Amygdala (tissue), 56 donors: Measurements from ENCODE around the gene PIGQ.

Source experiments
- DNase-seq, 56 donors: peaks; one replicate each; lab custom pipeline; 2025; lab: John Stamatoyannopoulos, UW

Gene PIGQ

GRCh38 chr16:533391-534123 is 36.2 kb upstream of the PIGQ start:
- peak in 5 of 56 donors; percentile 8 to 50 (median 34) for DNase-seq

- DNase-seq = no peak
Measured at GRCh38 chr16:534135-534534, 35.6 kb upstream of the PIGQ start.

- DNase-seq = no peak
Measured at GRCh38 chr16:534856-535445, 34.8 kb upstream of the PIGQ start.

- DNase-seq = no peak
Measured at GRCh38 chr16:535446-536405, 34.0 kb upstream of the PIGQ start.

GRCh38 chr16:536746-537145 is 33.0 kb upstream of the PIGQ start:
- no peak for DNase-seq

- no peak for DNase-seq
Measured at GRCh38 chr16:537415-538335, 32.1 kb upstream of the PIGQ start.

GRCh38 chr16:539901-540530 is 29.8 kb upstream of the PIGQ start:
- DNase-seq = no peak

- no peak for DNase-seq
Measured at GRCh38 chr16:540645-541340, 29.0 kb upstream of the PIGQ start.

- DNase-seq = no peak
Measured at GRCh38 chr16:543301-544164, 26.2 kb upstream of the PIGQ start.

- no peak for DNase-seq
Measured at GRCh38 chr16:544517-544916, 25.3 kb upstream of the PIGQ start.

GRCh38 chr16:546909-547770 is 22.6 kb upstream of the PIGQ start:
- DNase-seq = peak in 18 of 56 donors; percentile 5 to 60 (median 29)

GRCh38 chr16:548586-548985 is 21.2 kb upstream of the PIGQ start:
- no peak for DNase-seq

GRCh38 chr16:549544-550263 is 20.1 kb upstream of the PIGQ start:
- DNase-seq = no peak

- DNase-seq = no peak
Measured at GRCh38 chr16:551210-551609, 18.6 kb upstream of the PIGQ start.

- no peak for DNase-seq
Measured at GRCh38 chr16:552171-552570, 17.6 kb upstream of the PIGQ start.

- no peak for DNase-seq
Measured at GRCh38 chr16:553601-554296, 16.0 kb upstream of the PIGQ start.
